Liver (tissue), 9 donors: ENCODE results near the gene SYNJ2. TPM values are rescaled to one million over a fixed set of nuclear protein-coding genes. Genes with fewer than 3 reads are reported as not detected.
A peak's percentile ranks its signal among the peaks of the same experiment; 100 is the strongest.

Experiments
- DNase-seq: peaks from one replicate; pipeline ENCODE4 v3.0.0-alpha.2; 2017; ENCODE audit warnings: low spot score
- H3K27ac ChIP-seq, 2 donors: one replicate each; pipeline ENCODE4 v1.7.0; 2013; ENCODE audit warnings: inconsistent platforms in 2 of 2, low read length in 2 of 2, control low read depth in 1 of 2, low read depth in 1 of 2, mild to moderate bottlenecking in 1 of 2
- H3K27me3 ChIP-seq, 4 donors: one replicate each; pipeline versions ENCODE4 v1.6.1 to v1.7.0; 2013; ENCODE audit warnings: low read length in 3 of 4, inconsistent platforms in 1 of 4, mild to moderate bottlenecking in 1 of 4, moderate library complexity in 1 of 4; ENCODE audit not compliant: control insufficient read depth in 4 of 4, insufficient read depth in 4 of 4
- H3K36me3 ChIP-seq, 4 donors: one replicate each; pipeline versions ENCODE4 v1.6.1 to v1.7.0; 2013; ENCODE audit warnings: low read length in 3 of 4, mild to moderate bottlenecking in 3 of 4, low read depth in 1 of 4, moderate library complexity in 1 of 4; ENCODE audit not compliant: control insufficient read depth in 4 of 4, insufficient read depth in 3 of 4
- H3K4me1 ChIP-seq, 4 donors: one replicate each; pipeline versions ENCODE4 v1.6.1 to v1.7.0; 2013; ENCODE audit warnings: low read length in 3 of 4, mild to moderate bottlenecking in 3 of 4, moderate library complexity in 1 of 4; ENCODE audit not compliant: control insufficient read depth in 4 of 4, insufficient read depth in 4 of 4
- H3K4me3 ChIP-seq, 3 donors: one replicate each; pipeline versions ENCODE4 v1.6.1 to v1.7.0; 2013; ENCODE audit warnings: low read length in 3 of 3, control low read depth in 1 of 3, low read depth in 1 of 3, mild to moderate bottlenecking in 1 of 3
- H3K9ac ChIP-seq, 2 donors: one replicate each; pipeline ENCODE4 v1.7.0; 2013; ENCODE audit warnings: low read length in 2 of 2, mild to moderate bottlenecking in 2 of 2, moderate library complexity in 2 of 2, control low read depth in 1 of 2, low read depth in 1 of 2
- H3K9me3 ChIP-seq, 4 donors: one replicate each; pipeline versions ENCODE4 v1.6.1 to v1.7.0; 2013; ENCODE audit warnings: low read length in 3 of 4; ENCODE audit not compliant: control insufficient read depth in 4 of 4
- EGR1 ChIP-seq, 2 donors: IDR thresholded peaks; 2 replicates each; pipeline ENCODE4 v1.6.1; 2016 to 2018; ENCODE audit warnings: antibody characterized with exemption in 2 of 2, low read depth in 2 of 2
- FOXA1 ChIP-seq: IDR thresholded peaks from 2 replicates; pipeline ENCODE4 v1.6.1; 2016; ENCODE audit warnings: antibody characterized with exemption
- FOXA2 ChIP-seq: IDR thresholded peaks from 2 replicates; pipeline ENCODE4 v1.6.1; 2016; ENCODE audit warnings: antibody characterized with exemption
- GABPA ChIP-seq, 2 donors: IDR thresholded peaks in 1 of 2; conservative IDR thresholded peaks in 1 of 2; 2 replicates each; pipeline ENCODE4 v1.6.1; 2016; ENCODE audit warnings: antibody characterized with exemption in 2 of 2, mild to moderate bottlenecking in 1 of 2, moderate library complexity in 1 of 2
- HNF4A ChIP-seq, 2 donors: conservative IDR thresholded peaks; 2 replicates each; pipeline ENCODE4 v1.6.1; 2016; ENCODE audit warnings: antibody characterized with exemption in 2 of 2, mild to moderate bottlenecking in 2 of 2
- HNF4G ChIP-seq: IDR thresholded peaks from 2 replicates; pipeline ENCODE4 v1.6.1; 2016; ENCODE audit warnings: antibody characterized with exemption
- JUND ChIP-seq, 2 donors: IDR thresholded peaks; 2 replicates each; pipeline ENCODE4 v1.6.1; 2016; ENCODE audit warnings: antibody characterized with exemption in 2 of 2
- NR2F2 ChIP-seq: IDR thresholded peaks from 2 replicates; pipeline ENCODE4 v1.6.1; 2016; ENCODE audit warnings: antibody characterized with exemption
- RAD21 ChIP-seq, 2 donors: IDR thresholded peaks; 2 replicates each; pipeline ENCODE4 v1.6.1; 2016; ENCODE audit warnings: antibody characterized with exemption in 2 of 2, mild to moderate bottlenecking in 2 of 2
- RXRA ChIP-seq, 2 donors: IDR thresholded peaks; 2 replicates each; pipeline ENCODE4 v1.6.1; 2017 to 2018; ENCODE audit warnings: antibody characterized with exemption in 2 of 2, mild to moderate bottlenecking in 1 of 2
- SP1 ChIP-seq: IDR thresholded peaks from 2 replicates; pipeline ENCODE4 v1.6.1; 2018; ENCODE audit warnings: antibody characterized with exemption, mild to moderate bottlenecking
- TAF1 ChIP-seq: conservative IDR thresholded peaks from 2 replicates; pipeline ENCODE4 v1.6.1; 2016; ENCODE audit warnings: antibody characterized with exemption, mild to moderate bottlenecking
- WGBS: extraction: QIAGEN DNeasy Blood & Tissue Kit; methylation state at CpG from one replicate; pipeline ENCODE4 v1.1.7; 2013; 5-methylcytosine and 5-hydroxymethylcytosine counted together
- polyA plus RNA-seq, 2 donors: library from polyadenylated mRNA; stranded (reverse) in 1 of 2; unstranded in 1 of 2; fragments of 200-250 nt in 1 of 2; fragments of >200 nt in 1 of 2; fragmentation: Nextera tagmentation in 1 of 2; extraction: Ambion mirVana in 1 of 2; gene quantifications; one replicate each; pipeline versions ENCODE4 v1.2.1 to v1.2.3, GENCODE V29; 2013 to 2015
- total RNA-seq, 2 donors: library from RNA; depleted of rRNA; stranded (reverse); fragments of >200 nt; gene quantifications; one replicate each; pipeline ENCODE4 v1.2.3, GENCODE V29; 2014
- TF ChIP-seq, protein P1 (sequence below): fragments of 150-350 bp; IDR thresholded peaks from 2 replicates; pipeline ENCODE4 v1.5.1; 2017; ENCODE audit warnings: improper control_type of control experiment, low read depth, low read length; ENCODE audit not compliant: missing input control
- TF ChIP-seq, protein P2 (sequence below): IDR thresholded peaks from 2 replicates; pipeline ENCODE4 v1.6.1; 2016; ENCODE audit warnings: antibody characterized with exemption
- TF ChIP-seq, protein P3 (sequence below): IDR thresholded peaks from 2 replicates; pipeline ENCODE4 v1.6.1; 2016; ENCODE audit warnings: antibody characterized with exemption
- TF ChIP-seq, protein P4 (sequence below): IDR thresholded peaks from 2 replicates; pipeline ENCODE4 v1.6.1; 2016; ENCODE audit warnings: antibody characterized with exemption
- donor health status: healthy.
- donor health status: healthy.
- donor health status: healthy.
- donor health status: healthy.
- donor health status: healthy.

SYNJ2 gene
- total RNA-seq, result 1 to 10 TPM; 3.5 to 8.9 TPM
- polyA plus RNA-seq, result 1 to 10 TPM; 2.4 to 3.0 TPM

DNA sequence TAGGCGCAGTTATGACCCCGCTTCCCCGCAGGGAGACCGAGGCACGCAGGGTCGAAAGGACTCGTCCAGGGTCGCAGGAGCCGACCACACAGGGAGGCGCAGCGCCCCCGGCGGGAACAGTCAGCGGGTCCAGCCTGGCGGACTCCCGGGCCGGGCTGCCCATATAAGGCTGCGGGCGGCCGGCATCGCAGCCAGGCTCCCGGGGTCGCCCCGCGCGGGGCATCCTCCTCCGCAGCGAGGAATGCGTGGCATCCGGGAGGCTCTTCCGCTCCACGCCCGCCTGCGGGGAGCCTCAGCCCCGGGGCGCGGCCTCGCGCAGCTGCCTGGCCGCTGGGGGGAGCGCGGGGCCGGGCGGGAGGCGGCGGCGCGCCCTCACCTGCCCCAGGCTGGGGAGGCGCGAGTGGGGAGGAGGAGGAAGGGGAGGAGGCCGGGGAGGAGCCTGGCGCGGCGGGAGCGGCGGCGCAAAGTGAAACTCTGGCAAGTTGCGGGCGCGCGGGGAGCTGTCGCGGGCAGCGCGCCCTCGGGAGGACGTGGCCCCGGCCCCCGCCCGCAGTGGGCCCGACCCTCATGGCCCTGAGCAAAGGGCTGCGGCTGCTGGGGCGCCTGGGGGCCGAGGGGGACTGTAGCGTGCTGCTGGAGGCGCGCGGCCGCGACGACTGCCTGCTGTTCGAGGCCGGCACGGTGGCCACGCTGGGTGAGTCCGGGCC is at the start of gene SYNJ2:
TSS of gene SYNJ2 (plus strand) at position 469 of the 707 bp plus-strand sequence. CDS start at position 568, 99 bp downstream.
- Histone ChIP-seq H3K4me3 (peak within 1 kb of the TSS; percentile 63 to 88 (median 81)), H3K4me1 (peaks cover 9 to 38% (median 29%) of the 10 kb centered on the region in 4 donors), H3K36me3 (no peaks in the 10 kb centered on the region), H3K9ac (peak within 1 kb of the TSS; percentile 43 to 62), H3K27ac (peak within 1 kb of the TSS; percentile 87 to 90), H3K27me3 (no peaks in the 10 kb centered on the region), H3K9me3 (no peaks in the 10 kb centered on the region)
- TF ChIP-seq, protein P1, sequence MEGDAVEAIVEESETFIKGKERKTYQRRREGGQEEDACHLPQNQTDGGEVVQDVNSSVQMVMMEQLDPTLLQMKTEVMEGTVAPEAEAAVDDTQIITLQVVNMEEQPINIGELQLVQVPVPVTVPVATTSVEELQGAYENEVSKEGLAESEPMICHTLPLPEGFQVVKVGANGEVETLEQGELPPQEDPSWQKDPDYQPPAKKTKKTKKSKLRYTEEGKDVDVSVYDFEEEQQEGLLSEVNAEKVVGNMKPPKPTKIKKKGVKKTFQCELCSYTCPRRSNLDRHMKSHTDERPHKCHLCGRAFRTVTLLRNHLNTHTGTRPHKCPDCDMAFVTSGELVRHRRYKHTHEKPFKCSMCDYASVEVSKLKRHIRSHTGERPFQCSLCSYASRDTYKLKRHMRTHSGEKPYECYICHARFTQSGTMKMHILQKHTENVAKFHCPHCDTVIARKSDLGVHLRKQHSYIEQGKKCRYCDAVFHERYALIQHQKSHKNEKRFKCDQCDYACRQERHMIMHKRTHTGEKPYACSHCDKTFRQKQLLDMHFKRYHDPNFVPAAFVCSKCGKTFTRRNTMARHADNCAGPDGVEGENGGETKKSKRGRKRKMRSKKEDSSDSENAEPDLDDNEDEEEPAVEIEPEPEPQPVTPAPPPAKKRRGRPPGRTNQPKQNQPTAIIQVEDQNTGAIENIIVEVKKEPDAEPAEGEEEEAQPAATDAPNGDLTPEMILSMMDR, result peak; percentile 37
- TF ChIP-seq RAD21 (IDR thresholded peaks at IDR 0.05), result peak in 1 of 2 donors; percentile 12
- no peak for TF ChIP-seq HNF4G
- DNase-seq, result peak; percentile 60
- WGBS, result under 1% methylated on average over 86 of the region's 86 CpGs

DNA sequence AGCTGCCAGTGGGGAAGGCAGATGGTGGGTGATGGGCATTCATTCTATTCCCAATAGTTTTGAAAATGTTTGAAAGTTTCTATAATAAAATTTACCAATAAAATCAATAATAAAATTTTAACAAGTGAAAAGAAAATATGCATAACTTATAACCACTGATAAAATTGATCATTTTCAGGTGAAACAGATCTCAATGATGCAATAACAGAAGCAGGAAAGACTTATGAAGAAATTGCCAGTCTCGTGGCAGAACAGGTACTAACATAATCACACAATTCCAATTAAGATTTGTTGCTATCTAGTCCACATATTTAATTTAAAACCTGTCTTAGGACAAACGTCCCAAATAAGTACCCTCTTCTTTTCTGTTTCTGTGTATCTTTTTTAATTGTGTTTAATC is 45.9 kb upstream of the SYNJ2 start:
- DNase-seq, result no peak
- H3K4me3 ChIP-seq, result no peak overlapping the region
- peaks cover 0 to 5% (median 2%) of the 10 kb centered on the region in 4 donors for H3K4me1 ChIP-seq
- no peaks in the 10 kb centered on the region for H3K27me3 ChIP-seq
- TF ChIP-seq RXRA (IDR thresholded peaks at IDR 0.05) (no peak), JUND (IDR thresholded peaks at IDR 0.05) (no peak)
- TF ChIP-seq, protein P2, sequence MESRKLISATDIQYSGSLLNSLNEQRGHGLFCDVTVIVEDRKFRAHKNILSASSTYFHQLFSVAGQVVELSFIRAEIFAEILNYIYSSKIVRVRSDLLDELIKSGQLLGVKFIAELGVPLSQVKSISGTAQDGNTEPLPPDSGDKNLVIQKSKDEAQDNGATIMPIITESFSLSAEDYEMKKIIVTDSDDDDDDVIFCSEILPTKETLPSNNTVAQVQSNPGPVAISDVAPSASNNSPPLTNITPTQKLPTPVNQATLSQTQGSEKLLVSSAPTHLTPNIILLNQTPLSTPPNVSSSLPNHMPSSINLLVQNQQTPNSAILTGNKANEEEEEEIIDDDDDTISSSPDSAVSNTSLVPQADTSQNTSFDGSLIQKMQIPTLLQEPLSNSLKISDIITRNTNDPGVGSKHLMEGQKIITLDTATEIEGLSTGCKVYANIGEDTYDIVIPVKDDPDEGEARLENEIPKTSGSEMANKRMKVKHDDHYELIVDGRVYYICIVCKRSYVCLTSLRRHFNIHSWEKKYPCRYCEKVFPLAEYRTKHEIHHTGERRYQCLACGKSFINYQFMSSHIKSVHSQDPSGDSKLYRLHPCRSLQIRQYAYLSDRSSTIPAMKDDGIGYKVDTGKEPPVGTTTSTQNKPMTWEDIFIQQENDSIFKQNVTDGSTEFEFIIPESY, result no peak
- 67% methylated on average over 2 of the region's 2 CpGs for WGBS
- H3K27ac ChIP-seq, result no peak overlapping the region
- no peaks in the 10 kb centered on the region for H3K9me3 ChIP-seq
- peaks cover 10 to 77% (median 57%) of the 10 kb centered on the region in 4 donors for H3K36me3 ChIP-seq
- no peak overlapping the region for H3K9ac ChIP-seq

- Histone ChIP-seq H3K9ac (no peak overlapping the region), H3K4me1 (peaks cover 0 to 5% (median 2%) of the 10 kb centered on the region in 4 donors), H3K27ac (no peak overlapping the region), H3K27me3 (no peaks in the 10 kb centered on the region), H3K9me3 (no peaks in the 10 kb centered on the region), H3K4me3 (no peak overlapping the region), H3K36me3 (peaks cover 14 to 76% (median 62%) of the 10 kb centered on the region in 4 donors)
- WGBS, result 93% methylated on average over 3 of the region's 3 CpGs
- no peak for DNase-seq
- no peak for TF ChIP-seq GABPA (IDR thresholded peaks at IDR 0.05 in 1 of 2, conservative IDR thresholded peaks at IDR 0.05 in 1 of 2)
- TF ChIP-seq NR2F2, result no peak
- TF ChIP-seq FOXA1, result no peak
- no peak for TF ChIP-seq FOXA2
- TF ChIP-seq HNF4G, result no peak
- TF ChIP-seq, protein P3, sequence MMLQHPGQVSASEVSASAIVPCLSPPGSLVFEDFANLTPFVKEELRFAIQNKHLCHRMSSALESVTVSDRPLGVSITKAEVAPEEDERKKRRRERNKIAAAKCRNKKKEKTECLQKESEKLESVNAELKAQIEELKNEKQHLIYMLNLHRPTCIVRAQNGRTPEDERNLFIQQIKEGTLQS, result no peak
- TF ChIP-seq, protein P2, result no peak
- no peak for TF ChIP-seq JUND (IDR thresholded peaks at IDR 0.05)
- TF ChIP-seq SP1, result no peak
- TF ChIP-seq HNF4A (conservative IDR thresholded peaks at IDR 0.05), result no peak
- TF ChIP-seq, protein P1, result no peak
- no peak for TF ChIP-seq EGR1 (IDR thresholded peaks at IDR 0.05; ENCODE audit: low read depth in 2 of 2)
- TF ChIP-seq TAF1, result no peak
- TF ChIP-seq RAD21 (IDR thresholded peaks at IDR 0.05), result no peak
- TF ChIP-seq, protein P4, sequence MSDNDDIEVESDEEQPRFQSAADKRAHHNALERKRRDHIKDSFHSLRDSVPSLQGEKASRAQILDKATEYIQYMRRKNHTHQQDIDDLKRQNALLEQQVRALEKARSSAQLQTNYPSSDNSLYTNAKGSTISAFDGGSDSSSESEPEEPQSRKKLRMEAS, result no peak
- TF ChIP-seq RXRA (IDR thresholded peaks at IDR 0.05), result no peak
These were observed 44.3 kb upstream of the SYNJ2 start for GRCh38 chr6:157937318-157937717.
